Sigmoid colon (tissue), 4 donors: ENCODE measurements around the gene JAZF1.

Source experiments
- CTCF ChIP-seq, 4 experiments: fragments of 450-650 bp in 3 of 4; fragments of 200-600 bp in 1 of 4; IDR thresholded peaks; one replicate each; pipeline ENCODE4 v1.5.1; 2016 to 2019; ENCODE audit warnings: antibody characterized with exemption in 4 of 4, mild to moderate bottlenecking in 3 of 4, moderate library complexity in 2 of 4
- EP300 ChIP-seq, 4 donors: sonication (generic); formaldehyde crosslinking; IDR thresholded peaks; one replicate each; pipeline ENCODE4 v1.6.1; 2017; ENCODE audit warnings: antibody characterized with exemption in 4 of 4
- POLR2A ChIP-seq, 2 donors: fragments of 450-650 bp; IDR thresholded peaks; one replicate each; pipeline ENCODE4 v1.6.1; 2016; ENCODE audit warnings: antibody characterized with exemption in 2 of 2, mild to moderate bottlenecking in 2 of 2, moderate library complexity in 2 of 2
- POLR2AphosphoS5 ChIP-seq, 4 donors: sonication (generic); formaldehyde crosslinking; IDR thresholded peaks; one replicate each; pipeline ENCODE4 v1.6.1; 2017; ENCODE audit warnings: antibody characterized with exemption in 4 of 4

DNA sequence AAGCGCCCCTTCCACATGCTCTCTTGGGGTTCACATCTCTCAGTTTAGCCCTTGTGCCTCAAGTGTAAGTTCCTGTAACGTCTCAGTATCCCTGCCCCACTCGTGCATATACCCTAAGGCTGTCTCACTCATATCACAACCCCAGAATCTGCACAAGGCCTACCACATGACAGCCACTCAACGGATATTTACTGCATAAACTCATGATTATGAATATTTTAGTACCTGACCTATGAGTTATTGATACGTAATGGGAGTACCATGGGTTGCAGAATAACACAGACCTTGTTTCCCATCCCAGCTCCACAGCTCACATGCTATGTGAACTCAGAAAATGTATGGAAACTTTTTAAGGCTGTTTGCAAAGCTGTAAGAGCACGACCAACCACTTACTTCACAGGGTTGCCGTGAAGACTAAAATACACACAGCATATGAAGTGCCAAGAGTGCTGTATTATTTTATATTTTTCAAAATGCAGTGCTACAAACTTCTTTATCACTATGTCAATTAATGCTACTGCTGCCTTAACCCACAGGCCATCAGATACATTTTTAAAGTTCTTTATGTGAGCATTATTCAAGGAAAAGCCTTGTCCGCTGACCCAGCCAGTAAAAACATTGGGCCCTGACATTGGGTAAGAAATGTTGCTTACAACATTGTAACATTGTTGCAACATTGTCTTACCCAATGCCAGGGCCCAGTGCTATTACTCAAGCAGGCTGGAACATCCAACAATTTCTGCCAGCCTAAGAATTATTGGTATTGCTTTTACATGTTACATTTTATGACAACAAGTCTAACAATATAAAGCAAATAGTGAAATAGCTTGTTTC is 97.2 kb downstream of the JAZF1 start:
- TF ChIP-seq CTCF (IDR thresholded peaks at IDR 0.05) (no peak), EP300 (IDR thresholded peaks at IDR 0.05) (peak; percentile 36 to 74 (median 54)), POLR2AphosphoS5 (IDR thresholded peaks at IDR 0.05) (peak; percentile 62 to 81 (median 68)), POLR2A (IDR thresholded peaks at IDR 0.05) (no peak)
